ENCODE data around the gene KRTAP10-6. TPM values are rescaled to one million over a fixed set of nuclear protein-coding genes. Genes with fewer than 3 reads are reported as not detected.
"Not testable (repeated sequence)": the region's sequence is repeated elsewhere in the genome, so short reads cannot be mapped to it uniquely, and the experiment has no call there.

KRTAP10-6 gene
- total and polyA plus RNA-seq, 7 experiments from 2014 or later, result not detected

DNA sequence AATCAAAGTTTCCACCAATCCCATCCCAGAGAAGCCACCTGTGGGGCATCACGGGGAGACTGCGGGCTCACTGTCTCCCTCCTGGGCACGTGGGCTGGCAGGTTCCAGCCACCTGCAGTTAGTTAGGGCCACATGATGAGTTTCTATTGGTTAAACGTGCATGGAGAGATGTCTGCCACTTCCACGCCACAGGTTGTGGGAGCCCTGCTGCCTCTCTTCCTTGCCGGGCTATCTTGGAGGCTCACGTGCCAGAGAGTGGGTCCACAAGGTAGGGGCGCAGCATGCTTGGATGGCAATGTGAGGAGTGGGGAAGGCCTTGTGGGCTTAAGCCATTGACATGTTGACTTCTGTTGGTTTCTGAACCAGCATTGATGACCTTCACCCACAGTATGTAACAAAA, 11.6 kb upstream of the KRTAP10-6 start:
- Histone ChIP-seq H3K27me3 (ENCODE audit: control insufficient read depth in 2 of 2, insufficient read depth in 2 of 2, low read length in 2 of 2) (no peaks in the 10 kb centered on the region), H3K9me3 (ENCODE audit: control insufficient read depth in 2 of 3, low read length in 3 of 3) (no peaks in the 10 kb centered on the region), H3K36me3 (ENCODE audit: control insufficient read depth in 2 of 3, insufficient read depth in 3 of 3, low read length in 3 of 3) (no peaks in the 10 kb centered on the region), H3K4me1 (ENCODE audit: control insufficient read depth in 2 of 2, insufficient read depth in 2 of 2, low read length in 2 of 2) (no peaks in the 10 kb centered on the region), H3K27ac (ENCODE audit: low read depth, low read length) (no peak overlapping the region), H3K4me3 (ENCODE audit: low read length) (no peak overlapping the region)
- intact Hi-C loops (cut with micrococcal nuclease), result no loop called here
- ATAC-seq, result no peak
- H3K9me3 Mint-ChIP-seq, result peaks cover 0 to 27% (median 10%) of the 10 kb centered on the region in 11 donors
- DNase-seq, result no peak
- H3K4me1 Mint-ChIP-seq, result peaks cover 0 to 5% (median 0%) of the 10 kb centered on the region in 7 donors
- ChIA-PET POLR2A (no interaction called here), CTCF (no interaction called here)
- H3K27ac Mint-ChIP-seq, result no peak overlapping the region
- peaks cover 0 to 33% (median 6%) of the 10 kb centered on the region in 5 donors for H3K27me3 Mint-ChIP-seq
- peaks cover 0 to 3% (median 2%) of the 10 kb centered on the region in 5 donors for H3K36me3 Mint-ChIP-seq
- no peak overlapping the region for H3K4me3 Mint-ChIP-seq

DNA sequence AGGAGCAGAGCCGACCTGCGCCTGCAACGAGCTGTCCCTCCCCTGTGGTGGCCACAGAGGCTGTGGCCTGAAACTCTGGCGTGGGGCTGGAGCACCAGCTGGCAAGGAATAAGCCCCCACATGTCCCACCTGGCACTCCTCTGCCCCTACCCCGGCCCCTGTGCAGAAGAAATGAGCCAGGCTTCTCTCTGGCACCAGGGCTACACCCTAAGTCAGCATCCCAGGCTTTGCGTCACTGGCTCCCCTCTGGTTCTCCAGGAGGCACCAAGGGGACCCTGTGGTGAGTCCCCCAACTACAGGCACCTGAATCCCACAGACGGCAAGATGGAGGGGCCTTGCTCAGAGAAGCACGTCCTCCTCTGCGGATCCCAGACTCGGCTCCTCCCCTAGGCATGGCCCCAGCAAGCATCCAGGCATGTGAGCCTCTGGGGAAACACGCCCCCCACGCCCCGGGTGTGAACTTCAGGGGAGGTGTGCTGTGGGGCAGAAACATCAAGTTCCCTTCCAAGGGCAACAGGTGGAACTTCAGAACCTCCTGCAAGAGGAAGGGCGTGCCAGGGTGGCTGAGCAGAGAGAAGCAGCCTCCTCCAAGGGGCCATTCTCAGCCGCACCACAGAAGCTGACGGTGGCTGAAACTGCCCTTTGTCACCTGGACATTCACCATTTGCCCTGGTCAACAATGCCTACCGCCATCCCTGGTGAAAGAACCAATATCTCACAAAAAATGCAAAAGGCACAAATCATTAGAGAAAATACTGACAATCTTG, 11.0 kb upstream of the KRTAP10-6 start:
- intact Hi-C loops (cut with micrococcal nuclease), result no loop called here
- ATAC-seq, result no peak
- no peak overlapping the region for H3K4me3 Mint-ChIP-seq
- Histone ChIP-seq H3K9me3 (ENCODE audit: control insufficient read depth in 2 of 3, low read length in 3 of 3) (no peaks in the 10 kb centered on the region), H3K27me3 (ENCODE audit: control insufficient read depth in 2 of 2, insufficient read depth in 2 of 2, low read length in 2 of 2) (no peaks in the 10 kb centered on the region), H3K27ac (ENCODE audit: low read depth, low read length) (no peak overlapping the region), H3K4me3 (ENCODE audit: low read length) (no peak overlapping the region), H3K4me1 (ENCODE audit: control insufficient read depth in 2 of 2, insufficient read depth in 2 of 2, low read length in 2 of 2) (no peaks in the 10 kb centered on the region), H3K36me3 (ENCODE audit: control insufficient read depth in 2 of 3, insufficient read depth in 3 of 3, low read length in 3 of 3) (no peaks in the 10 kb centered on the region)
- ChIA-PET CTCF (no interaction called here), POLR2A (no interaction called here)
- peaks cover 0 to 6% (median 0%) of the 10 kb centered on the region in 5 donors for H3K36me3 Mint-ChIP-seq
- H3K4me1 Mint-ChIP-seq, result peaks cover 0 to 5% (median 0%) of the 10 kb centered on the region in 7 donors
- peaks cover 2 to 30% (median 11%) of the 10 kb centered on the region in 11 donors for H3K9me3 Mint-ChIP-seq
- peaks cover 0 to 33% (median 6%) of the 10 kb centered on the region in 5 donors for H3K27me3 Mint-ChIP-seq
- H3K27ac Mint-ChIP-seq, result no peak overlapping the region
- no peak for DNase-seq

DNA sequence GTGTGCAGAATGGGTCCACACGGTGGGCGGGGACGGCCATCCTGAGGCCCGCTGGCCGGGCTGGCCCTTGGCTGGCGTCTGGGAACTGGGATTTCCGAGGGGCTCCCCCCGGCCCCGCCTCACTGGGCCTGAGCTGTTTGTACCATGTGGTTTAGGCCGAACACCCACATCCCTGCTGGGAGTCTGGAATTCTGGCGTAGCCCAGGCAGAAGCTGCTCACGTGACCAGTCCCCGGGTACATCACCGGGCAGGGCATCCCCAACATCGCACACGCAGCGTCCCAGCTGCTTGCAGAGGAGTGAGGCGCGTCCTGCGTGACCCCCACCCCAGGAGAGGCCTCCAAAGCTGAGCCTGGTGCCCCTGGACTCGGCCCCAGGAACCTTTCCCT, 10.2 kb upstream of the KRTAP10-6 start:
- Histone ChIP-seq H3K9me3 (ENCODE audit: control insufficient read depth in 2 of 3, low read length in 3 of 3) (no peaks in the 10 kb centered on the region), H3K27ac (ENCODE audit: low read depth, low read length) (no peak overlapping the region), H3K27me3 (ENCODE audit: control insufficient read depth in 2 of 2, insufficient read depth in 2 of 2, low read length in 2 of 2) (no peaks in the 10 kb centered on the region), H3K36me3 (ENCODE audit: control insufficient read depth in 2 of 3, insufficient read depth in 3 of 3, low read length in 3 of 3) (no peaks in the 10 kb centered on the region), H3K4me3 (ENCODE audit: low read length) (no peak overlapping the region), H3K4me1 (ENCODE audit: control insufficient read depth in 2 of 2, insufficient read depth in 2 of 2, low read length in 2 of 2) (no peaks in the 10 kb centered on the region)
- no peak for DNase-seq
- POLR2A ChIA-PET, result no interaction called here
- H3K9me3 Mint-ChIP-seq, result peaks cover 2 to 30% (median 11%) of the 10 kb centered on the region in 11 donors
- CTCF ChIA-PET, result no interaction called here
- peaks cover 0 to 35% (median 6%) of the 10 kb centered on the region in 5 donors for H3K27me3 Mint-ChIP-seq
- peaks cover 0 to 7% (median 0%) of the 10 kb centered on the region in 5 donors for H3K36me3 Mint-ChIP-seq
- H3K4me3 Mint-ChIP-seq, result no peak overlapping the region
- no peak for ATAC-seq
- intact Hi-C loops (cut with micrococcal nuclease), result no loop called here
- H3K27ac Mint-ChIP-seq, result no peak overlapping the region
- peaks cover 0 to 5% (median 0%) of the 10 kb centered on the region in 7 donors for H3K4me1 Mint-ChIP-seq

DNA sequence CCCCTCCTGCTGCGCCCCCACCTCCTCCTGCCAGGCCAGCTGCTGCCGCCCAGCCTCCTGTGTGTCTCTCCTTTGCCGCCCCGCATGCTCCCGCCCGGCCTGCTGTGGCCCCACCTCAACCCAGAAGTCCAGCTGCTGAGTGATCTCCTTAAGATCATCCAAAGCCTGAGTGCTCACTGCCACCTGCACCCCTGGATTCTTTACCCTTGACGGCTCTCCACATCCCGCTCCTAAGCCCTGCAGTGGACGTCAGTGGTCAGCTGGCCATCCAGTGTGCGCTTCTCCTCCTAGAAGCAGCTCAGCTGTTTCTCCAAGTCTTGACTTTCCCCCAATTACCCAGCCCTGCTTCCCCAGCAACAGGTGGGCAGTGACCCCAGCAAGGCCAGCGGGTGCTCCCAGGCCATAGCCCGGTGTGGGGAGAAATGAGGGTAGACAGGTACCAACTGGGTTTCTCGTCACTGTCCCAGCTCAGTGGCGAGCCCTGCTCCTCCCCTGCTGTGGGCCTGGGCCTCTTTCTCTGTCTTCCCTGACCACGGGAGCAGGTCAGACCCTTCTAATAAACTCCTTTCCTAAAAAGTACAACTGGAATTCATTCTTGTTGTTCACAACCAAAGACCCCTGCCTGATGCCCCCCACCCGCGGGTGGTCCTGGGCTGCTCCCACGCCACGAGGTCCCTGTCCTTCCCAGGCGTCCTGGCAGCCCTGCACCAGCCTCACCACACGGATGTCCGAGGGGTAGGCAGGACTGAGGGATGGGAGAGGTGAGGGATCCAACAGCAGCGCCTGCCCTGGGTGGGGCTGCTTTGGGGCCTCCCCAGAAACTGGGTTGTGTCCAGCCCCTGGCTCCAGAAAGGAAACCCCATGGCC, 9.5 kb upstream of the KRTAP10-6 start:
- ATAC-seq, result no peak
- POLR2A ChIA-PET, result no interaction called here

DNA sequence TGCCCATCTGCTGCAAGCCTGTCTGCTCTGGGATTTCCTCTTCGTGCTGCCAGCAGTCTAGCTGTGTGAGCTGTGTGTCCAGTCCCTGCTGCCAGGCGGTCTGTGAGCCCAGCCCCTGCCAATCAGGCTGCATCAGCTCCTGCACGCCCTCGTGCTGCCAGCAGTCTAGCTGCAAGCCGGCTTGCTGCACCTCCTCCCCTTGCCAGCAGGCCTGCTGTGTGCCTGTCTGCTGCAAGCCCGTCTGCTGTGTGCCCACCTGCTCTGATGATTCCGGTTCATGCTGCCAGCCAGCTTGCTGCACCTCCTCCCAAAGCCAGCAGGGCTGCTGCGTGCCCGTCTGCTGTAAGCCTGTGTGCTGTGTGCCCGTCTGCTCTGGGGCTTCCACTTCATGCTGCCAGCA, 8.8 kb upstream of the KRTAP10-6 start:
- H3K27me3 ChIP-seq (ENCODE audit: control insufficient read depth in 2 of 2, insufficient read depth in 2 of 2, low read length in 2 of 2); H3K36me3 Mint-ChIP-seq; POLR2A ChIA-PET; H3K9me3 ChIP-seq (ENCODE audit: control insufficient read depth in 2 of 3, low read length in 3 of 3); H3K4me1 Mint-ChIP-seq; H3K4me3 ChIP-seq (ENCODE audit: low read length); H3K27ac ChIP-seq (ENCODE audit: low read depth, low read length); H3K27ac Mint-ChIP-seq; ATAC-seq; H3K4me1 ChIP-seq (ENCODE audit: control insufficient read depth in 2 of 2, insufficient read depth in 2 of 2, low read length in 2 of 2); intact Hi-C loops (cut with micrococcal nuclease); H3K4me3 Mint-ChIP-seq; DNase-seq; CTCF ChIA-PET; H3K36me3 ChIP-seq (ENCODE audit: control insufficient read depth in 2 of 3, insufficient read depth in 3 of 3, low read length in 3 of 3): not testable (repeated sequence)
- peaks cover 0 to 31% (median 0%) of the 10 kb centered on the region in 5 donors for H3K27me3 Mint-ChIP-seq
- peaks cover 2 to 25% (median 9%) of the 10 kb centered on the region in 11 donors for H3K9me3 Mint-ChIP-seq

More for the DNA sequence above, 9.5 kb upstream of the KRTAP10-6 start:
- Histone ChIP-seq H3K4me1 (ENCODE audit: control insufficient read depth in 2 of 2, insufficient read depth in 2 of 2, low read length in 2 of 2) (no peaks in the 10 kb centered on the region), H3K27me3 (ENCODE audit: control insufficient read depth in 2 of 2, insufficient read depth in 2 of 2, low read length in 2 of 2) (no peaks in the 10 kb centered on the region), H3K27ac (ENCODE audit: low read depth, low read length) (no peak overlapping the region), H3K36me3 (ENCODE audit: control insufficient read depth in 2 of 3, insufficient read depth in 3 of 3, low read length in 3 of 3) (no peaks in the 10 kb centered on the region), H3K9me3 (ENCODE audit: control insufficient read depth in 2 of 3, low read length in 3 of 3) (no peaks in the 10 kb centered on the region), H3K4me3 (ENCODE audit: low read length) (no peak overlapping the region)
- DNase-seq, result no peak
- H3K27me3 Mint-ChIP-seq, result peaks cover 0 to 32% (median 6%) of the 10 kb centered on the region in 5 donors
- peaks cover 2 to 30% (median 11%) of the 10 kb centered on the region in 11 donors for H3K9me3 Mint-ChIP-seq
- peaks cover 0 to 5% (median 0%) of the 10 kb centered on the region in 7 donors for H3K4me1 Mint-ChIP-seq
- H3K36me3 Mint-ChIP-seq, result peaks cover 0 to 7% (median 0%) of the 10 kb centered on the region in 5 donors
- H3K27ac Mint-ChIP-seq, result no peak overlapping the region
- intact Hi-C loops (cut with micrococcal nuclease), result no loop called here
- CTCF ChIA-PET, result no interaction called here
- H3K4me3 Mint-ChIP-seq, result no peak overlapping the region

DNA sequence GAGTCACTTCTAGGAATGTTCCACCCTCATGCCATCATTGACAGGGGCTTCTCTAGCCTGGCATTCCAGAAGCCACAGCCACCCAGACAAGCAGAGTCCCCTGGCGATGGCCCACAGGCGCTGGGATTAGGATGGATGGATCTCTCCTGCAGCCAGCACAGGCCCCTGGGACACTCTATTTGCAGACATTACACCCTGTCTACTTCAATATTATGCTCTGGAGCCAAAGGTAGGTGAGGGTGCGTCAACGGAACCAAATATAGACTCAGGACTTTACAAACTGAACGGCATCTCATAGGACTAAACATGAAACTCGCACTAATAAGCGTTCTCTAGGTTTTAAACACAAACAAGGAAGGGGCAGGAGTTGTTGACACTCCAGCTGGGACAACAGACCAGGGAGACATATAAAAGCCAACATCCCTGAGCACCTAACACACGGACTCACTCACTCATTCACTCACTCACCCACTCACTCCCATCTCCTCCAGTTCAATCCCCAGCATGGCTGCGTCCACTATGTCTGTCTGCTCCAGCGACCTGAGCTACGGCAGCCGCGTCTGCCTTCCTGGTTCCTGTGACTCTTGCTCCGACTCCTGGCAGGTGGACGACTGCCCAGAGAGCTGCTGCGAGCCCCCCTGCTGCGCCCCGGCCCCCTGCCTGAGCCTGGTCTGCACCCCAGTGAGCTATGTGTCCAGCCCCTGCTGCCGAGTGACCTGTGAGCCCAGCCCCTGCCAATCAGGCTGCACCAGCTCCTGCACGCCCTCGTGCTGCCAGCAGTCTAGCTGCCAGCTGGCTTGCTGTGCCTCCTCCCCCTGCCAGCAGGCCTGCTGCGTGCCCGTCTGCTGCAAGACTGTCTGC, 8.0 kb upstream of the KRTAP10-6 start, which contains the start of gene KRTAP10-7:
TSS of gene KRTAP10-7 (plus strand) at position 480 of the 861 bp plus-strand sequence. CDS start at position 505, 25 bp downstream.
- H3K4me1 ChIP-seq (ENCODE audit: control insufficient read depth in 2 of 2, insufficient read depth in 2 of 2, low read length in 2 of 2); H3K27me3 ChIP-seq (ENCODE audit: control insufficient read depth in 2 of 2, insufficient read depth in 2 of 2, low read length in 2 of 2); ATAC-seq; H3K36me3 ChIP-seq (ENCODE audit: control insufficient read depth in 2 of 3, insufficient read depth in 3 of 3, low read length in 3 of 3); intact Hi-C loops (cut with micrococcal nuclease); H3K9me3 ChIP-seq (ENCODE audit: control insufficient read depth in 2 of 3, low read length in 3 of 3); H3K36me3 Mint-ChIP-seq; DNase-seq; CTCF ChIA-PET; H3K4me3 ChIP-seq (ENCODE audit: low read length); H3K27ac ChIP-seq (ENCODE audit: low read depth, low read length); POLR2A ChIA-PET; H3K27ac Mint-ChIP-seq; H3K4me3 Mint-ChIP-seq; H3K4me1 Mint-ChIP-seq: not testable (repeated sequence)
- H3K9me3 Mint-ChIP-seq, result peaks cover 2 to 18% (median 7%) of the 10 kb centered on the region in 11 donors
- H3K27me3 Mint-ChIP-seq, result peaks cover 0 to 25% (median 0%) of the 10 kb centered on the region in 5 donors

All from naive thymus-derived CD4-positive, alpha-beta T cell (primary cell).